ENCODE data around the gene CEP83.

Gene CEP83

GRCh38 chr12:94498073-94498472 lies 38.4 kb upstream of the CEP83 start:
- no peak for DNase-seq (ENCODE audit: extremely low read depth, low read depth)
- TF ChIP-seq CTCF (IDR thresholded peaks at IDR 0.05; ENCODE audit: low read depth, low read length), result no peak

GRCh38 chr12:94495445-94496115 lies 35.9 kb upstream of the CEP83 start:
- no peak for DNase-seq (ENCODE audit: extremely low read depth, low read depth)
- no peak for TF ChIP-seq CTCF (IDR thresholded peaks at IDR 0.05; ENCODE audit: low read depth, low read length)

GRCh38 chr12:94491489-94491888 lies 31.8 kb upstream of the CEP83 start:
- DNase-seq (ENCODE audit: extremely low read depth, low read depth), result no peak
- TF ChIP-seq CTCF (IDR thresholded peaks at IDR 0.05; ENCODE audit: low read depth, low read length), result no peak

- no peak for DNase-seq (ENCODE audit: extremely low read depth, low read depth)
- no peak for TF ChIP-seq CTCF (IDR thresholded peaks at IDR 0.05; ENCODE audit: low read depth, low read length)
Measured at GRCh38 chr12:94488463-94488862, 28.8 kb upstream of the CEP83 start.

- TF ChIP-seq CTCF (IDR thresholded peaks at IDR 0.05; ENCODE audit: low read depth, low read length), result no peak
- DNase-seq (ENCODE audit: extremely low read depth, low read depth), result no peak
Measured at GRCh38 chr12:94481734-94482133, 22.1 kb upstream of the CEP83 start.

GRCh38 chr12:94469522-94469921 lies 9.9 kb upstream of the CEP83 start:
- no peak for TF ChIP-seq CTCF (IDR thresholded peaks at IDR 0.05; ENCODE audit: low read depth, low read length)

GRCh38 chr12:94460616-94460959 lies 921 bp upstream of the CEP83 start:
- no peak for DNase-seq (ENCODE audit: extremely low read depth, low read depth)

More at GRCh38 chr12:94469522-94469921, 9.9 kb upstream of the CEP83 start:
- DNase-seq (ENCODE audit: extremely low read depth, low read depth), result no peak

More at GRCh38 chr12:94460616-94460959, 921 bp upstream of the CEP83 start:
- no peak for TF ChIP-seq CTCF (IDR thresholded peaks at IDR 0.05; ENCODE audit: low read depth, low read length)
